NK-92 (cell line): ENCODE measurements around the gene BACH2.
"Not testable (repeated sequence)": the region's sequence is repeated elsewhere in the genome, so short reads cannot be mapped to it uniquely, and the experiment has no call there.

Experiments
- DNase-seq: peaks from one replicate; lab custom pipeline; 2025; ENCODE audit not compliant: unreplicated experiment; lab: John Stamatoyannopoulos, UW

BACH2 gene

DNA sequence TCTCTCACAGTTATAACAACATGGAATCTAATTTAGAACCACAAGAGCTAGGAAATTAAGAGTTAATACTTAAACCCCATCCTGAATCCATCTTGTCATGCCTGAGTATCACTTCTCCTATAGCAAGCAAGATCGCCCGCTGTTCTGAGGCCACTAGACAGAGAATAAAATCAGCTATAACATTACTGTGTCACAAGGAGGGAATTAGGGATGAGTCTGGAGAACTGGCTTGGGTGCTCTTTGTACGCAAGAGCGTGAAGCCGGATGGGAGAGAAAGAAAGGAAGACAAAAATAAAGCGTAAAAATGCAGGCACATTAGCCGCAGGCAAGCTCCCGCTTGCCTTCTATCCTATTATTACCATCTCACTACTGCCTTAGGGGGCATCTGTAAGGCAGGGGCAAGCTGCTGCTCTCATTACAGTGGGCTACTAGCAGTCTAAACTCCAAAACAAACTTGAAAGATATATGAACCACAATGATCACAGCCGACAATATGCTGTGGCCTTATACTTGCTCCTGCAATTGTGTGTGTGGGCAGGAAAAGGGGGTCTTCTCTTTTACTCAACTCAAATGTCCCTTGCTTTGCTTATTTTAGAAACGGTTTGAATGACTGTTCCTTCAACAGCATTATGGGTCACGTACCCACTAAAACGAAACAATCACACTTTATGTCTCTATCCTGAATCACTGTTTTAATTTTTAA lies 320.5 kb downstream of the BACH2 start:
- no peak for DNase-seq

DNA sequence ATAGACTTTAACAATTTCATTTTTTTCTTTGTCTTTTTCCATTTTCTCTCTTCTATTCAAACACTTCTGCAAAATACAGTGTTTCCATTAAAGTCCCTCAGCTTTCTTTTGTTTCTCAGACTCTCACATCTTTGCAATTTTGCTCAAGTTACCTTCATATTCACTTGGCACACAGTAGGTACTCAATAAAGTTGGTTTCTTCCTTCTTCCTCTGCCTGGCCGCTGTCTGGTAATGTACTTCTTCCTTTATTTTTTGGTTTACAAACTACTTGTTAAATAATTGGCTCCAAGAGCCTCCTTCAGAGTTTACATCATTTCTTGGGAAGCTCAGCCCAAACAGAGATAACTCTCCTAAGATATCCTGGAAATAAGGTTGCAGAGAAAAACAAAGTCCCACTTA lies 321.3 kb downstream of the BACH2 start:
- no peak for DNase-seq

DNA sequence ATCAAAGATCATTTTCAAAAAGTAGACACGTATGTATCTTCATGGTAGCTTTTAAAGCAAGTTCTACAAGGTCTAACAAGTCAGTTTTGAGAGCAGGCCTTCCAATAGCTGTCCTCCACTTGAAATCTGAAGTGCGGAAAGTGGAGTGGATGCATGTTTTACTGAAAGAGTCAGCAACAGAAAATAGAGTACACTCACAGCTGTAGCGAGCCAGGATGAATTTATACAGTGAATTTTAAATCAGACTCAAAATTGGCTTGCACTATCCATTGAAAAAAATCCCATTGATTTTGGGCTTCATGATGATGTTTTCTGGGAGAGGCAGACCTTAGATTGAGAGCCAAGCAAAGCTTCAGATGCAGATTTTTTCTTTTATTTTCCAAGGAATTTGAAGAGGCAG lies 321.8 kb downstream of the BACH2 start:
- no peak for DNase-seq

DNA sequence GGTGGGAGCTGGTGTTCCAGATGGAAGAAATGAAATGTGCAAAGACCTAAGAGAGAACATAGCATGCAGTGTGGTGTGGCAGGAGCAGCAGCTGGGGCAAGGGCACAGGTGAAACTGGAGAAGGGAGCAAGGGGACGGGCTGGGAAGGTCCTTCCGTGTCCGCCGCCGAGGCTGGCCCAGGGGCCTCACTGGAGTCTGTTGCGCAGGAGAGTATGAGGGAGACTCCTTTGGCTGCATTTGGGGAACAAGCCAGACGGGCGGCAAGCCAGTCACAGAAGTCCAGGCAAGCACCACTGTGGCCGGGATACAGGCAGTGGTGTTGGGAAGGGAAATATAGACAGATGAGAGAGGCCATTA lies 324.6 kb downstream of the BACH2 start:
- no peak for DNase-seq

DNA sequence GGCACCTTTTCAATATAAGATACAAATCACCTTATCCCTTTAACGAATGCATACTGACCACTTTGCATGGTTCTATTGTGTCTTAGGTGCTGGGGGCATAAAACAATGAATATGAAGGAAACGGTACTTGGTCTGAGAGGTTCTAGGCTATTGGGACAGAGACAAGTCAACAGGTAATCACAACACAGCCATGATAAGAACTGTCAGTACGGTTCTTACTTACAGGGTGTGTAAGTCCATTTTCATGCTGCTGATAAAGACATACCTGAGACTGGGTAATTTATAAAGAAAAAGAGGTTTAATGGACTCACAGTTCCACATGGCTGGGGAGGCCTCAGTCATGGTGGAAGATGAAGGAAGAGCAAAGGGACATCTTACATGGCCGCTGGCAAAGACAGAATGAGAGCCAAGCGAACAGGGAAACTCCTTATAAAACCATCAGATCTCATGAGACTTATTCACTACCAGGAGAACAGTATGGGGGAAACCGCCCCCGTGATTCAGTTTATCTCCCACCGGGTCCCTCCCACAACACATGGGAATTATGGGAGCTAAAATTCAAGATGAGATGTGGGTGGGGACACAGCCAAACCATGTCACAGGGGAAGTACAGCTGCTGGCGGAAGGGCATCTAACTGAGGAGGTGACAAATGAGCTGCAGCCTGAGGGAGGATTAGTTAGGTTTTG lies 325.2 kb downstream of the BACH2 start:
- DNase-seq = not testable (repeated sequence)

DNA sequence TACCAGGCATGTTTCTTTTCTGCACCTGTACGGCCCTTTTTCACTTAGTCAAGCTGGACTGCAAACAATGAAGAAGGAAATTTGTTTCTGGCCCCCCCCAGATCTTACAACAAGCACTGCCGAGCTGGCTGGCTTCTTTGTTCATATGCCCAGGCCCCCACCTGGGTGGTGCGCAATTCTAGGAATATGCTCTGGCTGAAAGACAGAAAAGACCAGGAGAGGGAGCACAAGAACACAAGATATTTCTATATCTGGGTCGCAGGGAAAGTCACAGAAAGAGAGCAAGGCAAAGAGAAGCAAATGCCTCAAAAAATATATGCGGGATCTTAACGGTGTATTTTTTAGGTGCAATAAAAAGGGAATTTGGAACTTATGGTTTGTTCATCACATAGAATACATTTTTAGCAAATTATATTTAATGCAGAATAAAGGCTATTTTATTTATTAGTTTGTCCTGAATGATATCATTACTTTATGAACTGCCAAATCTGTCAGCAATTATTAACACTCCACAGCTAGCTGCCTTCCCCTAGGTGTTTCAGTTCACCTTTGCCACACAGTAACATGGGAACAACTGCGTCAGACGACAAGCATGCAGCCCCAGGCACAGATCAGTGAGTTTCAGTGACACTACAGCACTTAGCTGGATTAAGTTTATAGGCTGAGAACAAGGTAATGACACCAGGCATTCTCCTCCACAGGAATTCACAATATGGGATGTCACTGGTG lies 325.9 kb downstream of the BACH2 start:
- DNase-seq = no peak

DNA sequence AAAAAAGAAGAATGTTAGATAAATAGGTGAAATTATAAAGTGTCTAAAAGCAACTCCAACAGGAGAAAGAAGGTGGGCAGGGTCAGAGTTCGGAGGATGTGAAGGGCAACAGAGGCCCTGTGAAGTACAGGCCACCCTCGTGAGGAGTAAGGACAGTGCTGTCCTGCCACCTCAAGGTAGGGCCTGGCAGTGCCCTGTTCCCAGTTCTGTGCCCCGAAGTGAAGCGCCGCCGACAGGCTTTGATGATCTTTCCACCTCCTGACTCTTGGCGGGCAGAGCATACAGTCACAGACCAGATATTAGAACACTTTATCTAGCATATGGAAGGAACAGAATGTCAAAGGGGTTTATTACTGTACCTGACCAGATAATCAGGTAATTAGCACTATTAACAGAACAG lies 326.6 kb downstream of the BACH2 start:
- no peak for DNase-seq

DNA sequence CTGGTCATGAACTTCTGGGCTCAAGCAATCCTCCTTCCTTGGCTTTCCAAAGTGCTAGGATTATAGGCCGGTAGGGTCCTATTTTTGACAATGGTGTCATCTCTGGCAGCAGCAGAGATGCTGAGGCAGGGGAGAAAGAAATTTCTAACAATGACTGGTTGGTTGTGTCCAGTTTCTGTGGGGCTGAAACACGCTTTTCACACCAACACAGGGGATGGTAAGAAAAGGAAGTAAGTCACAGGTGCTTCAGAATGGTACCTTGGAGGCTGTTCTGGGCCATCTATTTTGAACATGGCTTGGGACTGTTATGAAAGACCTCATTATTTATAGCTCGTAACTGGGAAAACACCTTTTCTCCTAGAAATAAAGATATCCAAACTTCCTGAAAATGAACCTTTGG lies 329.7 kb downstream of the BACH2 start:
- DNase-seq = no peak

DNA sequence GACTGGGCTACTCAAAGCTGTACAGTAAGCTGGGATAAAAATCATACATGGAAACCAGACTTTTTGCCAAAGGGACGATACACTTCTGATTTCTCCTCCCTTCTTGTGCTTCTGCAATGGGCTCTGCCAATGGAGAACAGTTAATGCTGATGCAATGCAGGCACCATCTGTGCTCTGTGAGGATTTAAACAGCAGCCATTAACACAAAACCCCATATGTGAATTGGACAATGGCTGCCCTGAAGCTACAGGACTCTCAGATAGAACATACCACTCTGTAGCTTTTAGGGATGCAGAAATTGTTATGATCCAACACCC lies 330.5 kb downstream of the BACH2 start:
- DNase-seq = no peak

DNA sequence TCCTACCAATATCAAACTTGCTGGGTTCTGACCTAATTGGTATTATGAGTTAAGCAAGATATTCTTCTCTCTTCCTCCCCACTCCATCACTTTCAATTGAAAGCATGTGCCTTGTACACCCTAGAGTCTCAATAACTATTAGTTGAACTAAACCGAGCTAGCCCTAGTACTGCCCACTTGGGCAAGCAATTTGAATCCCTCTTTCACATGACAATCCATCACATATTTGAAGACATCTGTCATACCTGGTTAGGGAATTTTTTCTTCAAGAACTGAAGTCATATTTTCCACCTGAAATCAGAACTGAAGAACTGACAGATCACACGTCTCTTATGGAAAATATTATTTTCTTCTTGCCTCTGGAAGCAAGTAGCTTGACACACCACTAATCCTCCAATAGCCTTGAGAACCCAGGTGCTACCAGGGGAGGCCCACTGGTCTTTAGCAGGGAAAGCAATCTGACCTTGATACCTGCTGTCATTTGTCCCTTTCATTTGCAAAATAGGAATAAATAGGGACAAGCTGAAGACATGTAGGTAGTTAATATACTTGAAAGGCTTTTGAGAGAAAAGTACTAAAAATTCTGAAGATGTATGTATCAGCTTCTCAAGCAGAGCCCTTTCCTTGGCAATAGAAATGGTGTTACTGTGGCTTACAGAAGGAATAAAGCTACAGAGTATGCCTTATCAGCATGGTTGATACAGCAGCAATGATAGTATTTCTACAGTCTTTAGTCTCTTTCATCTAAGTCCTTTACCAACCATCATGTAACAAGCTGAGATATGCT lies 331.0 kb downstream of the BACH2 start:
- DNase-seq = no peak

DNA sequence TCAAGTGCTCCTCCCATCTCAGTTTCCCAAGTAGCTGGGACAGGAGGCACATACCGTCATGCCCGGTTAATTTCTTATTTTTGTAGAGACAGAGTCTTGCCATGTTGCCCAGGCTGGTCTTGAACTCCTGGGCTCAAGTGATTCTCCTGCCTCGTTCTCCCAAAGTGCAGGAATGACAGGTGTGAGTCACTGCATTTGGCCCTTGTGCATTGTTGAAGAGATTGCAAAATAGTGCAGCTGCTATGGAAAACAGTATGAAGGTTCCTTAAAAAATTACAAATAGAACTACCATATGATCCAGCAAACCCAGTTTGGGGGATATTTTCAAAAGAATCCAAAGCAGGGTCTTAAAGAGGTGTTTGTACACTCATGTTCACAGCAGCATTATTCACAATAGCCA lies 333.3 kb downstream of the BACH2 start:
- DNase-seq = no peak

DNA sequence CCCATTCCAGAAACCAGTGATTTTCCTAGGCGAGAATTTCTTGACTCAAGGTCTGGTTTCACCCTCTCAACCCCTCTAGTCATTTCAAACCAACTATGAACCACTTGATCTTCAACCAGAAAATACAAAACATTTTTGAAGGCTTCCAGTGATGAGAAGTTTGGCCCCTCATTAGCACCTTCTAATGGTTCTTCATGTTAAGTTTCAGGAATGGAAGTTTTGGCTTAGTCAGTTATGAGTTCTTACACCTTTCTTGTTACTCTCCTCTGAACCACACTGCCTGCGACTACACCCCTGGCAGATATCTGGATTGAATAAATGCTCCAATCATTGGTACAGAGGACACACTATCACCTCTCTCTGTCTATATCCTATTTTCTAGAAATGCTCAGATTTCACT lies 335.2 kb downstream of the BACH2 start:
- no peak for DNase-seq

DNA sequence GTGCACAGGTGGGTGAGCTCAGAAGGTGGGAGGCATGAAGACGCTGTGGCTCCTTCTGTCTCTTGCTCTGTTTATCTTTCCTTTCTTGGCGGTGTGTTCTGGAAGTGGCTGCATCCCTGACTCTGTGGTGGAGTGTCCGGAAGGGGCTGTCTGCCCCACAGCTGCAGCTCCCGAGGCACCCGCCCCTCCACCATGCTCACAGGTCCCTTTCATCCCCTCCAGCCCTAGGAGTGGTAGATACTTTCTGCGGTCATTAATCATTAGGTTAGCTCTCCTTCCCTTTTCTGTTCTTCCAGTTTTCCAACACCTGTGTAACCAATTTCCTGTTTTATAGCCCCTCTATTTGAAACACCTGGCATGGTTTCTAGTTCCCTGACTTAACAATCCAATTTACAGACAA lies 336.8 kb downstream of the BACH2 start:
- DNase-seq = no peak

DNA sequence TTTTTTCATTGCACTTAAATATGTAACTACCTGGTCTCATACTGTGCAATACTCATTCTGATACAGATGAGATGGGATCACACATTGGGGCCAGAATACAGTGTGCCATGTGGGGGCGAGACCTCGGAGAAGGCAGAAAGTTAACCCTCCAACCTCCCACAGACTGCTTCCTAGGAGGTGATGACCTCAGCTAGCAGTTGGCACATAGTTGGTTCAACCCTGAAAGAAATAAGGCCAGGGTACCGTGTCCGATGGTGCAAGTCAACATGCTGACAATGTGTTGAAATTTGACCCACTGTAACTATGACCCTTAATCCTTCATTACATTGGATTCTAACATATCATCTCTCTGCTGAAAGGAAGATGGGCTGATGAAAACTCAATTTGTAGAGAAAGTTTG lies 340.5 kb downstream of the BACH2 start:
- no peak for DNase-seq

DNA sequence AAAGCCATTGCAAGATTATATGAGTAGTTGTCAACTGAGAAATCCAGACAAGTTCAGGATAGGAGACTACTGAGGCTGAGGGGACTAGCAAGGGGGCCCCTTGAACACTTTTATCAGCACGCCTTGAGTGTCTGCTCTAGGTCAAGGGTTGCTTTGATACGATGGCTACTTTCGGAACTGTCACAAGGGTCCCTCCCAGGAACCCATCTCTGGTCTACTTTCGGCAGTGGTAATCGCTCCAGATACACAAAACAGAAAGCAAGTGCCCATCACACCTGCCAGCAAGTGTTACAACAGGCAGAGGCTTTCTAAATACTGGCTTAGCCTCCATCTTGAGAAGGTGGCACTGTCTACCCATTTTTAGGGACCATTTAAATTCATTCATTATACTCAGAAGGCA lies 341.3 kb downstream of the BACH2 start:
- DNase-seq = no peak

DNA sequence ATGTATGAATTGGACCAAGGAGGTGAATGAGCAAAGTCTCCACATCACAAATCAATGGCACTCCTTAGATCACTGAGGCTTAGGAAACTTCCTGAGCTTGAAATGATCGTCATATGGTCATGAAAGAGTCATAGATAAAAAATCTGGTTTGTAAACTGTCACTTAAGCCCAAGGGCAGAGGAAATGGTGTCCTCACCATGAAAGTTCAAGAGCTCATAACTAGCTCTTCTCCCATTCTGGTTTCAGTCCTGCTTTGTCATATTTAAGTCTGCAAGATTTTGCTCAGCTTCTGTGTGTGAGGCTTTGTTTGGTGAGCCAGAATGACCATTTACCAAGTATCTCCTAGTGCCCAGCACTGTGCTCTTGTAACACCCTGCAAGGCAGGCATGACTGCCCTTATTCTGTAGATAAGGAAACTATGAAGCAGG lies 341.9 kb downstream of the BACH2 start:
- DNase-seq = no peak

DNA sequence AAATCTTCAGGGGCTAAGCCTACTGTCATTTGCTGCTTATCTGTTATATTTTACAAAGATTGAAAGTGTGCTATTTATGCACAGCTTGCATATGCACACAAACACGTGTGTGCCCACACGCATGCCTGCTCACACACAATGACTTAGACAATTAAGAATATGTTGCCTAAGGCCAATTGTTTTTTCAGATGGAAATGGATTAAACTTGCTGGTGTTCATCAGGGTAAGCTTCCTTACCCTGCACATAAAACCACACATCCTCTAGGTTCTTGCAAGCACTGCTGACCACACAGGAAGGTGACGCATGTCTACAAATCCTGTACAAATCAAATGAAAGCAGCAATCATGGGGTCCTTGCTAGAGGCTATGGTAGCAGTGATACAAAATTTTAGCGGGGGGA lies 344.0 kb downstream of the BACH2 start:
- no peak for DNase-seq

DNA sequence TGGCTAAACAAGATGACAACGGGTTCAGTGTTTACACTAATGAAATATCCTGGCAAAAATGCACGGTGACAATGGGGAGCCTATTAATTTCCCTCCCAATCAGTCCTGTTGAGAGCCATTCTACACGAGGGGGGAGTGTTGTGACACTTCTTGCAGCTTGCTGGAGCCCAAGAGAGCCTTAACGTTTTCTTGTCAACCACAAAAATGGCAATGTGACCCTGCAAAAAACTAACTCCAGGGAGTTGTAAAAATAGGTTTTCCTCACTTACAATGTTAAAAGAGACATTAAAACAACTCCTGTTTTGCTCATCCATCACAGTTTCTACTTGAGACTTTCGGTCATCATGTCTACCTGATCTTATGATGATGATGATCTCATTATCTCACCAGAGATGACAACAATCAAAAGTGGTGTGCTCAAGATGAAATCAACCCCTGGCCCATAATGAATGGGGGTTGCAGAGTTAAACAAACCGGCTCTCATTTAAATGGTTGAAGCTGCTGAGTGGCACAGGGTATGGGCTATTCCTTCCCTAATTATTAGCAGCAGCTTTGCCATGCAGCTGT lies 344.5 kb downstream of the BACH2 start:
- DNase-seq = no peak

DNA sequence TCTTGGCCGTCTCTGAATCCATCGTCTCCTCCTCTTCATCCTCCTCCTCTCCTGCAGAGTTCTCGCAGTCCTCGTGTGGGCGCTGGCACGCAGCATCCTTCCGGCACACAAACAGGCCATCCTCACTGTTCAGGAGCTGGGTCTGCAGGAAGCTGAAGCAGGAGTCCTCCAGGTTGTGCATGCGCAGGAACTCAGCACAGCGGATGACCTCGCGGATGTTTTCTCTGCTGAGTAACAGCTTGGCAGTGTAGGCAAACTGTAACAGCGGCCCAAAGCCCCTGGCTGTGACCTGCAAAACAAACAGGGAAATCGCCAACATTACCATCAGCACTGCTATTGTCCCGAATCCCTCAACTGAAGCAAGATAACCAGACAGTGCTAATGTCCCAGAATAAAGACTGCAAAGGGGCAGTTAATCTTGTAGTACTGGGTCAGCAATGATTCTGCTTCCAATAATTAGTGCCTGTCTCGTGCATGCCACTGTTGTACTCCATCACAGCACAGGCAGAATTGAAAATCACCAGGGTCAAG lies 345.0 kb downstream of the BACH2 start:
- no peak for DNase-seq

DNA sequence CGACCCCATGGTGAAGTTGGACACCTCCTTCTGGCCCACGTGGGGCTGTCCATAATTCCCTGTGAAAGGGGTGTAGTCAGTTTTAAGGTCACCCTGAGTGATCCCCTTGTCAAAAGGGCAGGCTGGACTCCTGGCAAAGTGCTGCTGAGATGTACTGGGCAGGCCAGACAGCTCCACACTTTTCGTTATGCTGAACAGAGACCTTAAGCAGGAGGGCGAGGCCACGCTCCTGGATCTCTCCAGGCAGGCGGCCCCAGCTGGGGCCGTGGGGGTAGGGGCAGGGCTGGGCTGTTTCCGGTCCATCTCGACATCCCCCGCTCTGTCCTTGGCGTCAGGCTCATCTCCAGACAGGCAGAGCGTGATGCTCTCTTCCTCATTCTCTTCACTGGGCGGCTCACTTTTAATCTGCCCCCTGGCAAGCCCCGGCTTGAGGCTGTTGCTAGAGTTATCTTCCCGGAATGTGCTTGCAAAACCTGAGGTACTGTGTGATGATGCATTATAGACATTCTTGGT lies 345.7 kb downstream of the BACH2 start:
- no peak for DNase-seq

DNA sequence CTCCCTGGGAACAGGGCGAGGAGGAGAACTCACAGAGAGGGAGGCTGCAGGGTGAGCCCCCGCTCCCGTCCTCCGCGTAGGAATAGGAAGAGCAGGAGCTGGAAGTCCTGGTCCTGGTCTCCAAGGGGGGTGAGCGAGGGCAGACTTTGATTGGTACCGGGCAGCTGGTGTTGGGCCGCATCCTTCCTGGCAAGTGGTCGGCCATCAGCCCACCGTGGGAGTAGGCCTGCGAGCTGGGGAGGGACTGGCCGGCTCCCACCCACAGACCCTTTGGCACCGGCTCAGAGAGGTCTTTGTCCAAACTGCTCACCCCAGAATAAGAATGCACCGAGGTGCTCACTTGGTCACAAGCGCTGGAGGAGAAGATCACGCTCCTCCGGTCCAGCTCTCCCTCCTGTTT lies 346.2 kb downstream of the BACH2 start:
- DNase-seq = no peak
